ENCODE results near the gene TSPAN13.

TSPAN13 gene

GRCh38 chr7:16786257-16786656 is 32.7 kb downstream of the TSPAN13 start:
- no peak for DNase-seq (ENCODE audit: low read depth, low spot score)
- no peaks in the 10 kb centered on the region for H3K4me1 ChIP-seq (ENCODE audit: insufficient read depth, insufficient read length)
- TF ChIP-seq YY1 (IDR thresholded peaks at IDR 0.05; ENCODE audit: insufficient read depth, insufficient read length) (no peak), SUZ12 (IDR thresholded peaks at IDR 0.05; ENCODE audit: extremely low read depth, insufficient read depth, insufficient read length) (no peak), ZNF274 (IDR thresholded peaks at IDR 0.05; ENCODE audit: low read depth, low read length) (no peak)
- H3K9me3 ChIP-seq (ENCODE audit: insufficient read depth, low read length), result 0 out of 2 replicates have a peak, but pooled peaks cover 5% of the 10 kb centered on the region
- no peak overlapping the region for H3K4me3 ChIP-seq (ENCODE audit: insufficient read length, low read depth)
- H3K9ac ChIP-seq (ENCODE audit: insufficient read length, low read depth), result no peak overlapping the region
- no peaks in the 10 kb centered on the region for H3K36me3 ChIP-seq (ENCODE audit: insufficient read depth, insufficient read length, low read length)
- H3K27me3 ChIP-seq (ENCODE audit: insufficient read depth, insufficient read length), result no peaks in the 10 kb centered on the region

GRCh38 chr7:16787127-16787526 is 33.6 kb downstream of the TSPAN13 start:
- Histone ChIP-seq H3K9me3 (ENCODE audit: insufficient read depth, low read length) (0 out of 2 replicates have a peak, but pooled peaks cover 5% of the 10 kb centered on the region), H3K4me1 (ENCODE audit: insufficient read depth, insufficient read length) (no peaks in the 10 kb centered on the region), H3K9ac (ENCODE audit: insufficient read length, low read depth) (no peak overlapping the region), H3K4me3 (ENCODE audit: insufficient read length, low read depth) (no peak overlapping the region), H3K36me3 (ENCODE audit: insufficient read depth, insufficient read length, low read length) (no peaks in the 10 kb centered on the region), H3K27me3 (ENCODE audit: insufficient read depth, insufficient read length) (no peaks in the 10 kb centered on the region)
- TF ChIP-seq YY1 (IDR thresholded peaks at IDR 0.05; ENCODE audit: insufficient read depth, insufficient read length) (no peak), SUZ12 (IDR thresholded peaks at IDR 0.05; ENCODE audit: extremely low read depth, insufficient read depth, insufficient read length) (no peak), ZNF274 (IDR thresholded peaks at IDR 0.05; ENCODE audit: low read depth, low read length) (no peak)
- DNase-seq (ENCODE audit: low read depth, low spot score), result no peak

GRCh38 chr7:16791071-16791470 is 37.5 kb downstream of the TSPAN13 start:
- H3K27me3 ChIP-seq (ENCODE audit: insufficient read depth, insufficient read length), result no peaks in the 10 kb centered on the region
- no peak for DNase-seq (ENCODE audit: low read depth, low spot score)
- 0 out of 2 replicates have a peak, but pooled peaks cover 5% of the 10 kb centered on the region for H3K9me3 ChIP-seq (ENCODE audit: insufficient read depth, low read length)
- H3K36me3 ChIP-seq (ENCODE audit: insufficient read depth, insufficient read length, low read length), result no peaks in the 10 kb centered on the region
- no peak overlapping the region for H3K9ac ChIP-seq (ENCODE audit: insufficient read length, low read depth)
- TF ChIP-seq SUZ12 (IDR thresholded peaks at IDR 0.05; ENCODE audit: extremely low read depth, insufficient read depth, insufficient read length) (no peak), ZNF274 (IDR thresholded peaks at IDR 0.05; ENCODE audit: low read depth, low read length) (no peak), YY1 (IDR thresholded peaks at IDR 0.05; ENCODE audit: insufficient read depth, insufficient read length) (no peak)
- no peaks in the 10 kb centered on the region for H3K4me1 ChIP-seq (ENCODE audit: insufficient read depth, insufficient read length)
- no peak overlapping the region for H3K4me3 ChIP-seq (ENCODE audit: insufficient read length, low read depth)

- DNase-seq (ENCODE audit: low read depth, low spot score), result no peak
- no peaks in the 10 kb centered on the region for H3K27me3 ChIP-seq (ENCODE audit: insufficient read depth, insufficient read length)
These were observed 38.5 kb downstream of the TSPAN13 start for GRCh38 chr7:16791905-16792698.

GRCh38 chr7:16794986-16795385 is 41.4 kb downstream of the TSPAN13 start:
- DNase-seq (ENCODE audit: low read depth, low spot score), result no peak
- Histone ChIP-seq H3K4me3 (ENCODE audit: insufficient read length, low read depth) (no peak overlapping the region), H3K9me3 (ENCODE audit: insufficient read depth, low read length) (no peaks in the 10 kb centered on the region), H3K27me3 (ENCODE audit: insufficient read depth, insufficient read length) (no peaks in the 10 kb centered on the region), H3K4me1 (ENCODE audit: insufficient read depth, insufficient read length) (no peaks in the 10 kb centered on the region), H3K36me3 (ENCODE audit: insufficient read depth, insufficient read length, low read length) (no peaks in the 10 kb centered on the region), H3K9ac (ENCODE audit: insufficient read length, low read depth) (no peak overlapping the region)
- TF ChIP-seq ZNF274 (IDR thresholded peaks at IDR 0.05; ENCODE audit: low read depth, low read length) (no peak), YY1 (IDR thresholded peaks at IDR 0.05; ENCODE audit: insufficient read depth, insufficient read length) (no peak), SUZ12 (IDR thresholded peaks at IDR 0.05; ENCODE audit: extremely low read depth, insufficient read depth, insufficient read length) (no peak)

More at GRCh38 chr7:16791905-16792698, 38.5 kb downstream of the TSPAN13 start:
- Histone ChIP-seq H3K9ac (ENCODE audit: insufficient read length, low read depth) (no peak overlapping the region), H3K9me3 (ENCODE audit: insufficient read depth, low read length) (0 out of 2 replicates have a peak, but pooled peaks cover 5% of the 10 kb centered on the region), H3K4me1 (ENCODE audit: insufficient read depth, insufficient read length) (no peaks in the 10 kb centered on the region), H3K36me3 (ENCODE audit: insufficient read depth, insufficient read length, low read length) (no peaks in the 10 kb centered on the region), H3K4me3 (ENCODE audit: insufficient read length, low read depth) (no peak overlapping the region)
- no peak for TF ChIP-seq SUZ12 (IDR thresholded peaks at IDR 0.05; ENCODE audit: extremely low read depth, insufficient read depth, insufficient read length)
- TF ChIP-seq ZNF274 (IDR thresholded peaks at IDR 0.05; ENCODE audit: low read depth, low read length), result no peak
- TF ChIP-seq YY1 (IDR thresholded peaks at IDR 0.05; ENCODE audit: insufficient read depth, insufficient read length), result no peak

- Histone ChIP-seq H3K9me3 (ENCODE audit: insufficient read depth, low read length) (no peaks in the 10 kb centered on the region), H3K4me3 (ENCODE audit: insufficient read length, low read depth) (no peak overlapping the region), H3K27me3 (ENCODE audit: insufficient read depth, insufficient read length) (no peaks in the 10 kb centered on the region), H3K9ac (ENCODE audit: insufficient read length, low read depth) (no peak overlapping the region), H3K4me1 (ENCODE audit: insufficient read depth, insufficient read length) (no peaks in the 10 kb centered on the region), H3K36me3 (ENCODE audit: insufficient read depth, insufficient read length, low read length) (no peaks in the 10 kb centered on the region)
- DNase-seq (ENCODE audit: low read depth, low spot score), result no peak
- TF ChIP-seq ZNF274 (IDR thresholded peaks at IDR 0.05; ENCODE audit: low read depth, low read length) (no peak), YY1 (IDR thresholded peaks at IDR 0.05; ENCODE audit: insufficient read depth, insufficient read length) (no peak)
These were observed 42.1 kb downstream of the TSPAN13 start for GRCh38 chr7:16795624-16796023.

- Histone ChIP-seq H3K9ac (ENCODE audit: insufficient read length, low read depth) (no peak overlapping the region), H3K4me1 (ENCODE audit: insufficient read depth, insufficient read length) (no peaks in the 10 kb centered on the region), H3K9me3 (ENCODE audit: insufficient read depth, low read length) (no peaks in the 10 kb centered on the region), H3K4me3 (ENCODE audit: insufficient read length, low read depth) (no peak overlapping the region), H3K27me3 (ENCODE audit: insufficient read depth, insufficient read length) (no peaks in the 10 kb centered on the region), H3K36me3 (ENCODE audit: insufficient read depth, insufficient read length, low read length) (no peaks in the 10 kb centered on the region)
- DNase-seq (ENCODE audit: low read depth, low spot score), result peak; percentile 16
- TF ChIP-seq SUZ12 (IDR thresholded peaks at IDR 0.05; ENCODE audit: extremely low read depth, insufficient read depth, insufficient read length), result no peak
- no peak for TF ChIP-seq ZNF274 (IDR thresholded peaks at IDR 0.05; ENCODE audit: low read depth, low read length)
- no peak for TF ChIP-seq YY1 (IDR thresholded peaks at IDR 0.05; ENCODE audit: insufficient read depth, insufficient read length)
These were observed 47.6 kb downstream of the TSPAN13 start for GRCh38 chr7:16801111-16801542.
